Measurements from ENCODE around the gene APBB2. TPM values are rescaled to one million over a fixed set of nuclear protein-coding genes. Genes with fewer than 3 reads are reported as not detected.

Gene APBB2
- total and polyA plus RNA-seq, 2 donors (not counting 1 experiment from before 2014, with no cell fraction given) = 4.4 to 15.8 TPM

DNA sequence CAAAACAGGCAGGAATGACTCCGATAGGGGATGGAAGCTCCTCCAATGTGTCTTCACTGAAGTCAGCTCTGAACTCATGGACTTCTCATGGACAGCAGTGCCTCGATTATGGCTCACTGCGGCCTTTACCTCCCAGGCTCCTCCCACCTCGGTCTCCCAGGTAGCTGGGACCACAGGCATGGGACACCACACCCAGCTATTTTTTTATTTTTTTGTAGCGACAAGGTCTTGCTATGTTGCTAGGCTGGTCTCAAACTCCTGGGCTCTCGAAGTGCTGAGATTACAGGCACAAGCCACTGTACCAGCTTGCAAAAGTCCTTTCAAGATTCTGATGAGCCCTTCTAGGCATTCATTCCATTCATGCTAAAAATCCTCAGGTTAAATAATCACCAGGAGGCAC is 283.1 kb downstream of the APBB2 start:
- Histone ChIP-seq H3K79me2 (ENCODE audit: control insufficient read depth, insufficient read depth, low read length) (no peaks in the 10 kb centered on the region), H3K9ac (ENCODE audit: low read length) (no peak overlapping the region), H3K4me3 (ENCODE audit: control extremely low read depth in 1 of 5, extremely low read depth in 1 of 5, insufficient read depth in 1 of 5, low read depth in 2 of 5, low read length in 4 of 5) (no peak overlapping the region), H3K4me2 (replicated peaks; ENCODE audit: low read depth, low read length, poor library complexity, severe bottlenecking) (no peak overlapping the region), H3K36me3 (replicated peaks in 1 of 2; ENCODE audit: control extremely low read depth in 1 of 2, control insufficient read depth in 1 of 2, extremely low read depth in 1 of 2, insufficient read depth in 2 of 2, low read length in 1 of 2) (no peaks in the 10 kb centered on the region), H4K20me1 (ENCODE audit: control insufficient read depth, insufficient read depth, low read length, poor library complexity, severe bottlenecking) (no peaks in the 10 kb centered on the region), H3K27me3 (replicated peaks in 1 of 4; ENCODE audit: control extremely low read depth in 1 of 4, control insufficient read depth in 3 of 4, insufficient read depth in 4 of 4, low read length in 3 of 4) (peaks cover 0 to 12% (median 0%) of the 10 kb centered on the region in 4 experiments), H3K27ac (ENCODE audit: low read length in 2 of 2) (no peak overlapping the region), H3K4me1 (ENCODE audit: control insufficient read depth in 2 of 2, insufficient read depth in 2 of 2, low read length in 2 of 2) (no peaks in the 10 kb centered on the region), H3K9me3 (ENCODE audit: control extremely low read depth in 1 of 3, control insufficient read depth in 2 of 3, insufficient read depth in 1 of 3, low read length in 2 of 3) (no peaks in the 10 kb centered on the region), H2AFZ (ENCODE audit: insufficient read depth, low read depth, low read length, poor library complexity, severe bottlenecking) (no peak overlapping the region)
- no peak overlapping the region for H3K4me3 Mint-ChIP-seq
- H3K9me3 Mint-ChIP-seq (ENCODE audit: insufficient read depth) = no peaks in the 10 kb centered on the region
- ATAC-seq (ENCODE audit: low read depth) (no peak), DNase-seq (no peak)
- ChIA-PET POLR2A (no interaction called here), CTCF (interaction anchor here (1.0 to 1.5 kb wide), 3 partner anchors 25 to 355 kb away, joined by 3 read pairs; no protein-coding TSS in a partner anchor)
- TF ChIP-seq EZH2 (IDR thresholded peaks at IDR 0.05; ENCODE audit: borderline replicate concordance, insufficient read depth, low read depth, low read length, poor library complexity, severe bottlenecking) = no peak
- TF ChIP-seq, protein P1, sequence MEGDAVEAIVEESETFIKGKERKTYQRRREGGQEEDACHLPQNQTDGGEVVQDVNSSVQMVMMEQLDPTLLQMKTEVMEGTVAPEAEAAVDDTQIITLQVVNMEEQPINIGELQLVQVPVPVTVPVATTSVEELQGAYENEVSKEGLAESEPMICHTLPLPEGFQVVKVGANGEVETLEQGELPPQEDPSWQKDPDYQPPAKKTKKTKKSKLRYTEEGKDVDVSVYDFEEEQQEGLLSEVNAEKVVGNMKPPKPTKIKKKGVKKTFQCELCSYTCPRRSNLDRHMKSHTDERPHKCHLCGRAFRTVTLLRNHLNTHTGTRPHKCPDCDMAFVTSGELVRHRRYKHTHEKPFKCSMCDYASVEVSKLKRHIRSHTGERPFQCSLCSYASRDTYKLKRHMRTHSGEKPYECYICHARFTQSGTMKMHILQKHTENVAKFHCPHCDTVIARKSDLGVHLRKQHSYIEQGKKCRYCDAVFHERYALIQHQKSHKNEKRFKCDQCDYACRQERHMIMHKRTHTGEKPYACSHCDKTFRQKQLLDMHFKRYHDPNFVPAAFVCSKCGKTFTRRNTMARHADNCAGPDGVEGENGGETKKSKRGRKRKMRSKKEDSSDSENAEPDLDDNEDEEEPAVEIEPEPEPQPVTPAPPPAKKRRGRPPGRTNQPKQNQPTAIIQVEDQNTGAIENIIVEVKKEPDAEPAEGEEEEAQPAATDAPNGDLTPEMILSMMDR (IDR thresholded peaks at IDR 0.05) = no peak
- 93% methylated on average over 6 of the region's 6 CpGs for WGBS (ENCODE audit: insufficient coverage)
- peaks cover 3% of the 10 kb centered on the region for H3K4me1 Mint-ChIP-seq
- intact Hi-C loops (cut with micrococcal nuclease) = no loop called here
- H3K27ac Mint-ChIP-seq = no peak overlapping the region
- H3K27me3 Mint-ChIP-seq = peaks cover 16% of the 10 kb centered on the region

DNA sequence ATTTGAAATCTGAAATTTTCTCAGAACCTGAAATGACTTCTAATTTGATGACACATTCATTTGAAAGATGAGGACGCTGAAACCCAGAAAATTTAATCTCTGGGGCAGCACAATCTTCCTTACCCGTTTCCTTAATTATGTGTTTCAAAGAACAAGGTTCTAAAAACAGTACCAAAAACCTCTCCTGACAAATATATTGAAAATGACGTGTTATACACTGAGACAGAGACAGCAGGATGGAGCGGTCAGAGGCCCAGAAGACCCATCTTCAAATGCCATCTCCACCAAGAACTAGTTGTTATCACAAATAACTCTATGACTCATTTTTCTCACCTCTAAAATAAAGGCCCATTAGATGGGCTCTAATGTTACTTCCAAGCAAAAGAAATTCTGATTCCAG is 287.3 kb downstream of the APBB2 start:
- Histone ChIP-seq H4K20me1 (ENCODE audit: control insufficient read depth, insufficient read depth, low read length, poor library complexity, severe bottlenecking) (no peaks in the 10 kb centered on the region), H3K9ac (ENCODE audit: low read length) (no peak overlapping the region), H3K36me3 (replicated peaks in 1 of 2; ENCODE audit: control extremely low read depth in 1 of 2, control insufficient read depth in 1 of 2, extremely low read depth in 1 of 2, insufficient read depth in 2 of 2, low read length in 1 of 2) (no peaks in the 10 kb centered on the region), H3K9me3 (ENCODE audit: control extremely low read depth in 1 of 3, control insufficient read depth in 2 of 3, insufficient read depth in 1 of 3, low read length in 2 of 3) (no peaks in the 10 kb centered on the region), H2AFZ (ENCODE audit: insufficient read depth, low read depth, low read length, poor library complexity, severe bottlenecking) (no peak overlapping the region), H3K4me3 (ENCODE audit: control extremely low read depth in 1 of 5, extremely low read depth in 1 of 5, insufficient read depth in 1 of 5, low read depth in 2 of 5, low read length in 4 of 5) (no peak overlapping the region), H3K27me3 (replicated peaks in 1 of 4; ENCODE audit: control extremely low read depth in 1 of 4, control insufficient read depth in 3 of 4, insufficient read depth in 4 of 4, low read length in 3 of 4) (peaks cover 0 to 3% (median 0%) of the 10 kb centered on the region in 4 experiments), H3K4me1 (ENCODE audit: control insufficient read depth in 2 of 2, insufficient read depth in 2 of 2, low read length in 2 of 2) (peaks cover 0 to 3% of the 10 kb centered on the region in 2 donors), H3K27ac (ENCODE audit: low read length in 2 of 2) (no peak overlapping the region), H3K79me2 (ENCODE audit: control insufficient read depth, insufficient read depth, low read length) (no peaks in the 10 kb centered on the region), H3K4me2 (replicated peaks; ENCODE audit: low read depth, low read length, poor library complexity, severe bottlenecking) (no peak overlapping the region)
- no peak for DNase-seq
- POLR2A ChIA-PET = no interaction called here
- no peaks in the 10 kb centered on the region for H3K9me3 Mint-ChIP-seq (ENCODE audit: insufficient read depth)
- no peak overlapping the region for H3K4me3 Mint-ChIP-seq
- intact Hi-C loops (cut with micrococcal nuclease) = no loop called here
- peaks cover 3% of the 10 kb centered on the region for H3K4me1 Mint-ChIP-seq
- 100% methylated on average over 2 of the region's 4 CpGs for WGBS (ENCODE audit: insufficient coverage)
- ATAC-seq (ENCODE audit: low read depth) = no peak
- TF ChIP-seq EZH2 (IDR thresholded peaks at IDR 0.05; ENCODE audit: borderline replicate concordance, insufficient read depth, low read depth, low read length, poor library complexity, severe bottlenecking) = no peak
- TF ChIP-seq, protein P1 (IDR thresholded peaks at IDR 0.05) = no peak
- CTCF ChIA-PET = interaction anchor here (0.6 to 5.8 kb wide), 7 partner anchors 9 to 243 kb away, joined by 3 to 53 read pairs (median 3); no protein-coding TSS in a partner anchor
- peaks cover 7% of the 10 kb centered on the region for H3K27me3 Mint-ChIP-seq
- no peak overlapping the region for H3K27ac Mint-ChIP-seq
